Fibroblast of villous mesenchyme (primary cell): ENCODE results near the gene FSTL5. TPM values are rescaled to one million over a fixed set of nuclear protein-coding genes. Genes with fewer than 3 reads are reported as not detected.
"Not testable (repeated sequence)": the region's sequence is repeated elsewhere in the genome, so short reads cannot be mapped to it uniquely, and the experiment has no call there.

Experiments
- DNase-seq: peaks from one replicate; pipeline ENCODE4 v3.0.0-alpha.2; 2010; ENCODE audit warnings: low read depth
- H3K4me3 ChIP-seq: 2 replicates; pipeline ENCODE4 v1.5.1; 2011; ENCODE audit warnings: low read depth, mild to moderate bottlenecking, low read length
- total RNA-seq: library from RNA; depleted of rRNA; stranded (reverse); fragments of >200 nt; gene quantifications from 2 replicates; pipeline ENCODE4 v1.2.3, GENCODE V29; 2012
- TF ChIP-seq, protein P1 (sequence below): IDR thresholded peaks from 2 replicates; pipeline ENCODE4 v1.5.1; 2012; ENCODE audit warnings: low read depth, mild to moderate bottlenecking, low read length; ENCODE audit not compliant: insufficient read depth

The FSTL5 gene
- total RNA-seq, 1 donor: not detected

DNA sequence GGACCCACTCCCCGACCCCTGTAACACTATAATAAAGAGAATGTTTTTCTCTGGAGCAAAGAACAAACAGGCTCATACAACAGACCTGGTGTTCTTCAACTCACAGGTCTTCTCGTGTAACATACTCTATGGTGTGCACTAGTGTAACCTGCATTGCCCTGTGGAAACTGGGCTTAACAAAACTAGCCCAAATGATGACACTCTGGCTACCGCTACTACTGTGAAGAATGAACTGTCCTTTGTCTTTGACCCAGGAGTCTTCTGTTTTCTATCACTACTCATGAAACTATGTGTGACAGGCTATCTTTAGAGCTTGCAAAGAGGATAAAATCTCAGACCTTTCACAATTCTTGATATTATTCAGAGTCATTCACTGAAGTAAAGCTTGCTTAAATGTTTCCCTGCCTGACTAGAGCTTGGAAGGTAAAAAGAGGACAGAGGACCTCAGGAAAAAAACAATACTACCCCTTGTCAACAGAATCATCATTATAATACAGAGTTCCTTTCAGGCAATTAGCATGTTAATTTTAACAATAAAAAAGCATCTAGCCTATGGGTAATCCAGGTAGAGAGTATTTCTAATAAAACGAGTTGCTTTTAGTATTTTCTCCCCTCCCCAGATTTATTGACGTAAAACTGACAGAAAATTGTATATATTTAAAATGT is 59.2 kb downstream of the FSTL5 start:
- no peak overlapping the region for H3K4me3 ChIP-seq
- DNase-seq: no peak
- TF ChIP-seq, protein P1, sequence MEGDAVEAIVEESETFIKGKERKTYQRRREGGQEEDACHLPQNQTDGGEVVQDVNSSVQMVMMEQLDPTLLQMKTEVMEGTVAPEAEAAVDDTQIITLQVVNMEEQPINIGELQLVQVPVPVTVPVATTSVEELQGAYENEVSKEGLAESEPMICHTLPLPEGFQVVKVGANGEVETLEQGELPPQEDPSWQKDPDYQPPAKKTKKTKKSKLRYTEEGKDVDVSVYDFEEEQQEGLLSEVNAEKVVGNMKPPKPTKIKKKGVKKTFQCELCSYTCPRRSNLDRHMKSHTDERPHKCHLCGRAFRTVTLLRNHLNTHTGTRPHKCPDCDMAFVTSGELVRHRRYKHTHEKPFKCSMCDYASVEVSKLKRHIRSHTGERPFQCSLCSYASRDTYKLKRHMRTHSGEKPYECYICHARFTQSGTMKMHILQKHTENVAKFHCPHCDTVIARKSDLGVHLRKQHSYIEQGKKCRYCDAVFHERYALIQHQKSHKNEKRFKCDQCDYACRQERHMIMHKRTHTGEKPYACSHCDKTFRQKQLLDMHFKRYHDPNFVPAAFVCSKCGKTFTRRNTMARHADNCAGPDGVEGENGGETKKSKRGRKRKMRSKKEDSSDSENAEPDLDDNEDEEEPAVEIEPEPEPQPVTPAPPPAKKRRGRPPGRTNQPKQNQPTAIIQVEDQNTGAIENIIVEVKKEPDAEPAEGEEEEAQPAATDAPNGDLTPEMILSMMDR: no peak

DNA sequence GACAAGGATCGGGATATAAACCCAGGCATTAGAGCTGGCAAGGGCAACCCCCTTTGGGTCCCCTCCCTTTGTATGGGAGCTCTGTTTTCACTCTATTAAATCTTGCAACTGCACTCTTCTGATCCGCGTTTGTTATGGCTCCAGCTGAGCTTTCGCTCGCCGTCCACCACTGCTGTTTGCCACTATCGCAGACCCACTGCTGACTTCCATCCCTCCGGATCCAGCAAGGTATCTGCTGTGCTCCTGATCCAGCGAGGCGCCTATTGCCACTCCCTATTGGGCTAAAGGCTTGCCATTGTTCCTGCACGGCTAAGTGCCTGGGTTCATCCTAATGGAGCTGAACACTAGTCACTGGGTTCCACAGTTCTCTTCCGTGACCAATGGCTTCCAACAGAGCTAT is 59.9 kb downstream of the FSTL5 start:
- not testable (repeated sequence) for H3K4me3 ChIP-seq, DNase-seq

DNA sequence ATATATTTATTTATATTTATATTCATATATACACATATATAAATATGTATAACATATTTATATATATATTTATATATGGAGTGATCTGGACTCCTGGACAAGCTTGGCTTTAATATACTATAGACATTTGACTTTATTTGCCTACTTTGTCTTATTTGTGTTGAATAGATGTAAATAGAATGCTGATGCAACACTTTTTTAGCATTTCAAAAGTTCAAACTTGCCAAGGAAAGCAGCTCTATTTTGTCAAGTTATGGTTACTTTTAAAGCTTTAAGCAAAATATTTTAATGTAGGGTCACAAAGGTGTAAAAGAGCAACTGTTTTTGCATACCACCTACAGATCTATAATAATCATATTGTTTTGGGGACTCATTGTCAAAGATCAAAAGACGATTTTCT is 61.1 kb downstream of the FSTL5 start:
- TF ChIP-seq, protein P1: no peak
- no peak for DNase-seq
- H3K4me3 ChIP-seq: no peak overlapping the region

DNA sequence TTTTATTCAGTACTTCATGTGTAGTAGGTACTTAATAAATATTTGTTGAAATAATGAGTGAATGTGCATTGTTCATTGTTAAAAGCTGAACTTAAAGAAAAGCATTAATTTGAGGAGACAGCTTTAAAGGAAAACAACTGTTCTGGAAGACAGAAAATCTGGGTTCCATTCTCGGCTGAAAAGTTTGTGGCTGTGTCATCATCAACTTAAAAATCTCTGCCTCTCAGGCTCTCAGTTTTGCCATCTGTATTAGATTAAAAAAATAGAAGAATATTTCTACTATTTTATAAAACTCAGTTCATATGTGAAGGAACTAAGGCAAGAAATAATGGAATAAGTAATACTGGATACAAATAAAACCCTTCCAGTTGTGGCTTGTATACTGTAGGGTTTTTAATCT is 62.5 kb downstream of the FSTL5 start:
- no peak overlapping the region for H3K4me3 ChIP-seq
- TF ChIP-seq, protein P1: no peak
- DNase-seq: no peak

DNA sequence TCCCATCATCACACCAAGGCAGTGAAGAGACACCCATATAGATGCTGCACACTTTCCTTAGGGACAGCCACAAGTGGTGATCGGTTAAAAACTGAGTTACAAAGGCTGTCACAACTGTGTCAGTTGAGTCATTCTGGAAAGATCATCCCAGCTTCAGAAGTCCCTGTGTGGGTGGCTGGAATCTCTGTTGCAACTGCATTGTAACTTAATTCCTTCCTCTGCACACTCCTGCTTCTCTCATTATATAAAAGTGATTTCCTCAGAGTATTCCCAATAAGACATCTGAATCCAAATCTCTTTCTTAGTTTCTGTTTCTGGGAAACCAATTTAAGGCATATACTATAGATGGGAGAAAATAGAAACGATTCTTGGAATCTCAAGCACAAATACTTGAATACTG is 88.1 kb downstream of the FSTL5 start:
- no peak for DNase-seq
- TF ChIP-seq, protein P1: no peak
- no peak overlapping the region for H3K4me3 ChIP-seq

DNA sequence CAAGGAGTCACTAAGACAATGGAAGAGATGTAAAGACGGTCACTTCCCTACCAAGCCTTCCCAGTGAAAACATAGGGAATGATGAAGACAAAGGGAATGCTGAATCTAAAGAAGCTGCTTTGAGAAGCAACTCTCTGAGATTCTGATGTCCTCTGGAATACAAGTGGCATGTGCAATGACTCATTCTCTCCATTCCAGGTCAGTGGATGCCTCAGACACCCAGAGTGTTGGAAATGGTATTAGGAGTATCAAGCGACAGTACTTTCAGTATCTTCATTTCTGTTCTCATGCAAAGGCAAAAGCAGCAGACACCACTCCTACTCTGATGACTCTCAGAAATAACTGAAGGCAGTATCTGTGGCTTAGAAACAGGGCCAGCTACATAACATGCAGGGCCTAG is 102.6 kb downstream of the FSTL5 start:
- DNase-seq: no peak
- TF ChIP-seq, protein P1: no peak
- H3K4me3 ChIP-seq: no peak overlapping the region

DNA sequence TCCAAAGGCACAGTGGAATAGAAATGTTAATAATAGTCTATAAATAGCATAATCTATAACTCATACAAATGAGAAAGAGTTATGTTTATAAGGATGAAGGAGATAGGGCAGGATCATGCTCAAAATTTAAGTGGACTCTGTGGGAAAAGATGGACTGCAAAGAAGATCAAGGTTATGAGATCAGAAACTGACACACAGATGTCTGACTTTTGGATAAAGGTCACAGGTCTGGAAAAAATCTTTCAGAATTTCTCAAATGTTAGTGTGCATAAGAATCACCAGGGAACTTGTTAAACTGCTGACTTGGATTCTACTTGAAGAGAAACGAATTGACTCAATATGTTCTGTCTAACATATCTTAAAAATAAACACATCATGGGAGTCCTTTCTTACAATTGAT is 104.1 kb downstream of the FSTL5 start:
- TF ChIP-seq, protein P1: no peak
- H3K4me3 ChIP-seq: no peak overlapping the region
- no peak for DNase-seq
